Activated naive CD8-positive, alpha-beta T cell (primary cell): ENCODE measurements around the gene SGCB.

Experiments
- H3K27ac Mint-ChIP-seq: one replicate; pipeline ENCODE4 v1.8.0; 2021; ENCODE audit warnings: mixed read lengths
- H3K27me3 Mint-ChIP-seq: one replicate; pipeline ENCODE4 v1.8.0; 2021; ENCODE audit warnings: mixed read lengths
- H3K36me3 Mint-ChIP-seq: one replicate; pipeline ENCODE4 v1.8.0; 2021; ENCODE audit warnings: mixed read lengths
- H3K4me1 Mint-ChIP-seq: one replicate; pipeline ENCODE4 v1.8.0; 2021; ENCODE audit warnings: low read depth, mixed read lengths
- H3K4me3 Mint-ChIP-seq: one replicate; pipeline ENCODE4 v1.8.0; 2021; ENCODE audit warnings: mild to moderate bottlenecking, mixed read lengths
- H3K9me3 Mint-ChIP-seq: one replicate; pipeline ENCODE4 v1.8.0; 2021; ENCODE audit warnings: low read depth, mixed read lengths

The SGCB gene

GRCh38 chr4:52045028-52045427 is 6.9 kb upstream of the SGCB start:
- H3K4me3 Mint-ChIP-seq, result no peak overlapping the region
- H3K4me1 Mint-ChIP-seq, result no peaks in the 10 kb centered on the region
- H3K9me3 Mint-ChIP-seq, result no peaks in the 10 kb centered on the region
- H3K27ac Mint-ChIP-seq, result no peak overlapping the region
- peaks cover 34% of the 10 kb centered on the region for H3K27me3 Mint-ChIP-seq
- no peaks in the 10 kb centered on the region for H3K36me3 Mint-ChIP-seq

GRCh38 chr4:52037689-52038102 is 403 bp downstream of the SGCB start:
- Mint-ChIP-seq H3K4me1 (peaks cover 20% of the 10 kb centered on the region), H3K36me3 (no peaks in the 10 kb centered on the region), H3K27ac (peak overlapping the region; percentile 12), H3K27me3 (peaks cover 6% of the 10 kb centered on the region), H3K4me3 (peak overlapping the region; percentile 88), H3K9me3 (no peaks in the 10 kb centered on the region)

- peak overlapping the region; percentile 88 for H3K4me3 Mint-ChIP-seq
- no peaks in the 10 kb centered on the region for H3K36me3 Mint-ChIP-seq
- H3K9me3 Mint-ChIP-seq, result no peaks in the 10 kb centered on the region
- peaks cover 2% of the 10 kb centered on the region for H3K27me3 Mint-ChIP-seq
- peaks cover 20% of the 10 kb centered on the region for H3K4me1 Mint-ChIP-seq
- H3K27ac Mint-ChIP-seq, result peak overlapping the region; percentile 12
These were observed 1.1 kb downstream of the SGCB start for GRCh38 chr4:52036886-52037530.

- H3K4me3 Mint-ChIP-seq, result no peak overlapping the region
- no peaks in the 10 kb centered on the region for H3K36me3 Mint-ChIP-seq
- no peaks in the 10 kb centered on the region for H3K27me3 Mint-ChIP-seq
- peaks cover 20% of the 10 kb centered on the region for H3K4me1 Mint-ChIP-seq
- no peak overlapping the region for H3K27ac Mint-ChIP-seq
- H3K9me3 Mint-ChIP-seq, result no peaks in the 10 kb centered on the region
These were observed 2.9 kb downstream of the SGCB start for GRCh38 chr4:52035190-52035589.

GRCh38 chr4:52032005-52032404 is 6.1 kb downstream of the SGCB start:
- Mint-ChIP-seq H3K4me3 (no peak overlapping the region), H3K27ac (no peak overlapping the region), H3K4me1 (peaks cover 9% of the 10 kb centered on the region), H3K9me3 (no peaks in the 10 kb centered on the region), H3K27me3 (no peaks in the 10 kb centered on the region), H3K36me3 (peaks cover 7% of the 10 kb centered on the region)

- Mint-ChIP-seq H3K27ac (no peak overlapping the region), H3K27me3 (no peaks in the 10 kb centered on the region), H3K4me3 (no peak overlapping the region), H3K4me1 (no peaks in the 10 kb centered on the region), H3K9me3 (no peaks in the 10 kb centered on the region), H3K36me3 (peaks cover 7% of the 10 kb centered on the region)
These were observed 9.1 kb downstream of the SGCB start for GRCh38 chr4:52028970-52029369.

- no peaks in the 10 kb centered on the region for H3K9me3 Mint-ChIP-seq
- H3K4me1 Mint-ChIP-seq, result no peaks in the 10 kb centered on the region
- H3K27me3 Mint-ChIP-seq, result no peaks in the 10 kb centered on the region
- H3K27ac Mint-ChIP-seq, result no peak within 1 kb of the TSS
- H3K36me3 Mint-ChIP-seq, result no peaks in the 10 kb centered on the region
- H3K4me3 Mint-ChIP-seq, result no peak within 1 kb of the TSS
These were observed 18.0 kb downstream of the SGCB start, which contains the start of gene LRRC66 for GRCh38 chr4:52019936-52020657. LRRC66 (minus strand) TSS chr4:52020363; CDS start chr4:52017613, 2,750 bp downstream.

- H3K4me3 Mint-ChIP-seq, result no peak overlapping the region
- H3K4me1 Mint-ChIP-seq, result no peaks in the 10 kb centered on the region
- no peaks in the 10 kb centered on the region for H3K27me3 Mint-ChIP-seq
- no peaks in the 10 kb centered on the region for H3K36me3 Mint-ChIP-seq
- no peak overlapping the region for H3K27ac Mint-ChIP-seq
- H3K9me3 Mint-ChIP-seq, result no peaks in the 10 kb centered on the region
These were observed 20.3 kb downstream of the SGCB start for GRCh38 chr4:52017814-52018213.

GRCh38 chr4:52016981-52017380 is 21.1 kb downstream of the SGCB start:
- H3K27me3 Mint-ChIP-seq, result no peaks in the 10 kb centered on the region
- H3K27ac Mint-ChIP-seq, result no peak overlapping the region
- H3K4me3 Mint-ChIP-seq, result no peak overlapping the region
- H3K4me1 Mint-ChIP-seq, result no peaks in the 10 kb centered on the region
- no peaks in the 10 kb centered on the region for H3K9me3 Mint-ChIP-seq
- H3K36me3 Mint-ChIP-seq, result no peaks in the 10 kb centered on the region

- H3K4me1 Mint-ChIP-seq, result no peaks in the 10 kb centered on the region
- H3K36me3 Mint-ChIP-seq, result no peaks in the 10 kb centered on the region
- no peak overlapping the region for H3K4me3 Mint-ChIP-seq
- no peaks in the 10 kb centered on the region for H3K9me3 Mint-ChIP-seq
- no peaks in the 10 kb centered on the region for H3K27me3 Mint-ChIP-seq
- no peak overlapping the region for H3K27ac Mint-ChIP-seq
These were observed 22.7 kb downstream of the SGCB start for GRCh38 chr4:52015366-52015765.

GRCh38 chr4:52014903-52015302 is 23.2 kb downstream of the SGCB start:
- H3K27ac Mint-ChIP-seq, result no peak overlapping the region
- H3K4me1 Mint-ChIP-seq, result no peaks in the 10 kb centered on the region
- H3K4me3 Mint-ChIP-seq, result no peak overlapping the region
- no peaks in the 10 kb centered on the region for H3K36me3 Mint-ChIP-seq
- H3K27me3 Mint-ChIP-seq, result no peaks in the 10 kb centered on the region
- H3K9me3 Mint-ChIP-seq, result no peaks in the 10 kb centered on the region

GRCh38 chr4:52012651-52013050 is 25.4 kb downstream of the SGCB start:
- Mint-ChIP-seq H3K27ac (no peak overlapping the region), H3K27me3 (no peaks in the 10 kb centered on the region), H3K36me3 (no peaks in the 10 kb centered on the region)

GRCh38 chr4:52010986-52011385 is 27.1 kb downstream of the SGCB start:
- Mint-ChIP-seq H3K4me3 (no peak overlapping the region), H3K36me3 (no peaks in the 10 kb centered on the region), H3K27me3 (no peaks in the 10 kb centered on the region), H3K27ac (no peak overlapping the region), H3K4me1 (no peaks in the 10 kb centered on the region), H3K9me3 (no peaks in the 10 kb centered on the region)

More at GRCh38 chr4:52012651-52013050, 25.4 kb downstream of the SGCB start:
- Mint-ChIP-seq H3K4me3 (no peak overlapping the region), H3K9me3 (no peaks in the 10 kb centered on the region), H3K4me1 (no peaks in the 10 kb centered on the region)

GRCh38 chr4:52006887-52007286 is 31.2 kb downstream of the SGCB start:
- Mint-ChIP-seq H3K27me3 (no peaks in the 10 kb centered on the region), H3K27ac (no peak overlapping the region), H3K4me1 (no peaks in the 10 kb centered on the region), H3K36me3 (no peaks in the 10 kb centered on the region), H3K4me3 (no peak overlapping the region), H3K9me3 (no peaks in the 10 kb centered on the region)

GRCh38 chr4:52005604-52006273 is 32.4 kb downstream of the SGCB start:
- no peaks in the 10 kb centered on the region for H3K36me3 Mint-ChIP-seq
- no peaks in the 10 kb centered on the region for H3K9me3 Mint-ChIP-seq
- no peaks in the 10 kb centered on the region for H3K27me3 Mint-ChIP-seq
- H3K4me3 Mint-ChIP-seq, result no peak overlapping the region
- no peaks in the 10 kb centered on the region for H3K4me1 Mint-ChIP-seq
- no peak overlapping the region for H3K27ac Mint-ChIP-seq
